ENCODE results near the gene PRKACA. TPM values are rescaled to one million over a fixed set of nuclear protein-coding genes. Genes with fewer than 3 reads are reported as not detected.

PRKACA gene
- total RNA-seq, 2 donors from 2014 or later = 144 to 185 TPM

DNA sequence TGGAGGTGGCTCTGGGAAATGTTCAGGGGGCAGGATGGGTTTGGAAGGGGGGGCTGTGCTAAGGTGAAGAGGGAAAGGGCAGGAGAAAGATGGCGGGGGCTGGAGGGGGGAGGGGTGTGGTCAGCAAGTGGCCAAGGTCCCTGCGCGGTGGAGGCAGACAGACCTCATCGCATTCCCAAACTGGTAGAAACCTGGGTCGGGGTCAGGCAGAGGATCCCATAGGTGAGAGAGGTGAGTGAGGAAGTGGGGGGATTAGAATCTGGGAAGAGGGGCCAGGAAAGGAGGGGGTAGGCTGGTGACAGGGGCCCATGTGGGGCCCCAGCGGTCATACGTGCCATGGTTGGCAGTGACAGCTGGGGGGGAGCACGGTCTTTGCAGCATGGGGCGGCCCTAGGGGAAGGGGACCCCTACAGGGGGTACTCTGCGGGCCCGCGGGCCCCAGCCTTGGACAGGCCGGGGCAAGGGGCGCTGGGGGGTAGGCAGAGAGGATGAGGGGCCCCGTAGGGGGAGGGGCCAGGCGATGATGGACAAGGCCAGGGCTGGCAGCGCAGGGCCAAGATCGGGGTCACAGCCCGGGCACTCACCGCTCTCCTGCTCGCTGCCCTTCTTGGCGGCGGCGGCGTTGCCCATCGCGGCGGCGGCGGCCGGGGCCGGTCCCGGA is 514 bp downstream of the PRKACA start:
- TF ChIP-seq, protein P1, sequence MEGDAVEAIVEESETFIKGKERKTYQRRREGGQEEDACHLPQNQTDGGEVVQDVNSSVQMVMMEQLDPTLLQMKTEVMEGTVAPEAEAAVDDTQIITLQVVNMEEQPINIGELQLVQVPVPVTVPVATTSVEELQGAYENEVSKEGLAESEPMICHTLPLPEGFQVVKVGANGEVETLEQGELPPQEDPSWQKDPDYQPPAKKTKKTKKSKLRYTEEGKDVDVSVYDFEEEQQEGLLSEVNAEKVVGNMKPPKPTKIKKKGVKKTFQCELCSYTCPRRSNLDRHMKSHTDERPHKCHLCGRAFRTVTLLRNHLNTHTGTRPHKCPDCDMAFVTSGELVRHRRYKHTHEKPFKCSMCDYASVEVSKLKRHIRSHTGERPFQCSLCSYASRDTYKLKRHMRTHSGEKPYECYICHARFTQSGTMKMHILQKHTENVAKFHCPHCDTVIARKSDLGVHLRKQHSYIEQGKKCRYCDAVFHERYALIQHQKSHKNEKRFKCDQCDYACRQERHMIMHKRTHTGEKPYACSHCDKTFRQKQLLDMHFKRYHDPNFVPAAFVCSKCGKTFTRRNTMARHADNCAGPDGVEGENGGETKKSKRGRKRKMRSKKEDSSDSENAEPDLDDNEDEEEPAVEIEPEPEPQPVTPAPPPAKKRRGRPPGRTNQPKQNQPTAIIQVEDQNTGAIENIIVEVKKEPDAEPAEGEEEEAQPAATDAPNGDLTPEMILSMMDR (IDR thresholded peaks at IDR 0.05) = no peak
- no peak for DNase-seq (ENCODE audit: low spot score)
- peaks cover 0 to 74% of the 10 kb centered on the region in 2 donors for H3K4me1 ChIP-seq
- H3K36me3 ChIP-seq = no peaks in the 10 kb centered on the region
- peak overlapping the region; percentile 94 to 99 for H3K4me3 ChIP-seq
- no peaks in the 10 kb centered on the region for H3K27me3 ChIP-seq
- peak overlapping the region; percentile 92 to 96 for H3K27ac ChIP-seq
- H3K9me3 ChIP-seq = no peaks in the 10 kb centered on the region

GRCh38 chr19:14116525-14116917 is 1.0 kb downstream of the PRKACA start:
- DNase-seq (ENCODE audit: low spot score) = no peak
- TF ChIP-seq, protein P1 (IDR thresholded peaks at IDR 0.05) = no peak
- H3K36me3 ChIP-seq = no peaks in the 10 kb centered on the region
- peak overlapping the region; percentile 94 to 99 for H3K4me3 ChIP-seq
- no peaks in the 10 kb centered on the region for H3K9me3 ChIP-seq
- H3K27ac ChIP-seq = peak overlapping the region; percentile 92 to 96
- peaks cover 0 to 79% of the 10 kb centered on the region in 2 donors for H3K4me1 ChIP-seq
- H3K27me3 ChIP-seq = no peaks in the 10 kb centered on the region

DNA sequence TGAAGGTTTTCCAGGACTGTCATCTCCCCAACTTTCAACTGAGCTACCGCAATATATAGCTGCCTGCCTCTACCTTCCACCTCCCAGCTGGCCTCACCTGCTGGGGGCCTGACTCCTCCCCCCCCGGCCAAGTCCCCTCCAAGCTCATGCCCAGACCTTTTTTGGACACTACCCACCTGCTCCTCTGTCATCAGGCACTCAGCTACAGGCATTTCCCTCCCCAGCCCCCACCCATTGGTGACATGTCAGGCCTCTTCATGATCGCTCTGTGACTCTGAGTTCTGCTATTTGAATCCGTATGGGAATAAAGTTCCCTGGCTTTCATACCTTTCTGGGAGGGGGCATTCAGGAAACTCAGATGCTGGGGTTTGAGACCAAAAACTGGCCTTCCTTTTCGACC is 1.8 kb downstream of the PRKACA start:
- peaks cover 0 to 87% of the 10 kb centered on the region in 2 donors for H3K4me1 ChIP-seq
- peak overlapping the region; percentile 92 to 96 for H3K27ac ChIP-seq
- DNase-seq (ENCODE audit: low spot score) = no peak

DNA sequence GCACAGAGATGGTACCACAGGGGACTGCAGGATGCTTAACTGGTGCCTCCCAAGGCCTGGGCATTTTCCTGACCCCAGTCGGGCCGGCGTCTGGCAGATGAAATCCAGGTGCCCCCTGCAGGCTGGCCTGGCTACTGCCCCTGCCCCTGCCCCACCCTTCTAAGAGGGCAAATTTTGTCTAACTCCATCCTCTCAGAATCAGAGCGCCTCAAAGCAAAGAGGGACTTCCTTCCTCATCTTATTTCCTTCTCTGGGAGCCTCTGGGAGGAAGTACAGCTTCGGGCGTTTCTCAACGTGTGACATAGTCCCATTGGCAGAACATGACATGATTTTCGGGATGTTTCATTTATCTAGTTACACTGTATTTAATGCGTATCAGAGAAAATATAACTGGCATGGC is 2.7 kb downstream of the PRKACA start:
- Histone ChIP-seq H3K27me3 (no peaks in the 10 kb centered on the region), H3K4me3 (no peak overlapping the region), H3K4me1 (peaks cover 0 to 83% of the 10 kb centered on the region in 2 donors), H3K36me3 (no peaks in the 10 kb centered on the region), H3K9me3 (no peaks in the 10 kb centered on the region), H3K27ac (peak overlapping the region; percentile 92 to 96)
- peak; percentile 71 for DNase-seq (ENCODE audit: low spot score)
- TF ChIP-seq, protein P1 (IDR thresholded peaks at IDR 0.05) = peak; percentile 33 to 73

More for the DNA sequence above, 1.8 kb downstream of the PRKACA start:
- TF ChIP-seq, protein P1 (IDR thresholded peaks at IDR 0.05) = no peak
- Histone ChIP-seq H3K9me3 (no peaks in the 10 kb centered on the region), H3K36me3 (no peaks in the 10 kb centered on the region), H3K27me3 (no peaks in the 10 kb centered on the region), H3K4me3 (peak overlapping the region; percentile 94 to 99)

DNA sequence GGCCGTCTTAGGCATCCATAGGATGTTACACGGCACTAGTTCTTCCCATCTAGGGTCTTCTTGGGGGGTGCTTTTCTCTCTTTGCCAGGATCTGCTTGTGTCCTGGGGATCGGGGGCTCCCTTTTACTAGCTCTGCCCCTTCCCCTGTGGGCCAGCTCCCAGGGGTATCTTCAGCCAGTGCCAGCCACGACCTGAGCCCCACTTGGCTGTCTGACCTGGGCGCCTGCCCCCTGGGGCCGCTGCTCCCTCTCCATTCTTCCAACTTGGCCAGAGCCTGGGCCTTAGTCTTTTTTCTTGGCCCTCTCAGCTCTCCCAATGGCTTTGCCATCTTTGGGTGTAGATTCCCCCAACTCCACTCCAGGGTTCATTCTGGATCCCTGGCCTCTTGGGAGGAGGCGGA is 3.1 kb downstream of the PRKACA start:
- DNase-seq (ENCODE audit: low spot score) = no peak
- Histone ChIP-seq H3K4me1 (peaks cover 0 to 79% of the 10 kb centered on the region in 2 donors), H3K27me3 (no peaks in the 10 kb centered on the region), H3K36me3 (no peaks in the 10 kb centered on the region), H3K27ac (peak overlapping the region; percentile 92 to 96), H3K4me3 (no peak overlapping the region), H3K9me3 (no peaks in the 10 kb centered on the region)
- TF ChIP-seq, protein P1 (IDR thresholded peaks at IDR 0.05) = no peak
